Ishikawa (cell line): ENCODE measurements around the gene DAG1.

Experiments
- CEBPB ChIP-seq: IDR thresholded peaks from 2 replicates; pipeline ENCODE4 v1.6.1; 2012
- CREB1 ChIP-seq: IDR thresholded peaks from 2 replicates; pipeline ENCODE4 v1.6.1; 2012; ENCODE audit warnings: low read depth
- EGR1 ChIP-seq: IDR thresholded peaks from 2 replicates; pipeline ENCODE4 v1.6.1; 2012
- EP300 ChIP-seq: IDR thresholded peaks from 2 replicates; pipeline ENCODE4 v1.6.1; 2012; ENCODE audit warnings: borderline replicate concordance
- FOXM1 ChIP-seq: IDR thresholded peaks from 2 replicates; pipeline ENCODE4 v1.6.1; 2012; ENCODE audit warnings: low read depth, borderline replicate concordance
- NFIC ChIP-seq: IDR thresholded peaks from 2 replicates; pipeline ENCODE4 v1.6.1; 2012
- RAD21 ChIP-seq: IDR thresholded peaks from 2 replicates; pipeline ENCODE4 v1.6.1; 2012; ENCODE audit warnings: low read depth
- TAF1 ChIP-seq: IDR thresholded peaks from 2 replicates; pipeline ENCODE4 v1.6.1; 2012; ENCODE audit warnings: low read depth, mild to moderate bottlenecking
- TCF12 ChIP-seq: IDR thresholded peaks from 2 replicates; pipeline ENCODE4 v1.6.1; 2012; ENCODE audit warnings: low read depth
- TEAD4 ChIP-seq: IDR thresholded peaks from 2 replicates; pipeline ENCODE4 v1.6.1; 2012
- YY1 ChIP-seq: IDR thresholded peaks from 2 replicates; pipeline ENCODE4 v1.6.1; 2012; ENCODE audit warnings: low read depth
- ZBTB7A ChIP-seq: IDR thresholded peaks from 2 replicates; pipeline ENCODE4 v1.6.1; 2012; ENCODE audit warnings: low read depth
- TF ChIP-seq, protein P1 (sequence below): IDR thresholded peaks from 2 replicates; pipeline ENCODE4 v1.6.1; 2012; ENCODE audit warnings: low read depth, mild to moderate bottlenecking
- TF ChIP-seq, protein P2 (sequence below): IDR thresholded peaks from 2 replicates; pipeline ENCODE4 v1.6.1; 2012
- TF ChIP-seq, protein P3 (sequence below): IDR thresholded peaks from 2 replicates; pipeline ENCODE4 v1.6.1; 2012

Gene DAG1

DNA sequence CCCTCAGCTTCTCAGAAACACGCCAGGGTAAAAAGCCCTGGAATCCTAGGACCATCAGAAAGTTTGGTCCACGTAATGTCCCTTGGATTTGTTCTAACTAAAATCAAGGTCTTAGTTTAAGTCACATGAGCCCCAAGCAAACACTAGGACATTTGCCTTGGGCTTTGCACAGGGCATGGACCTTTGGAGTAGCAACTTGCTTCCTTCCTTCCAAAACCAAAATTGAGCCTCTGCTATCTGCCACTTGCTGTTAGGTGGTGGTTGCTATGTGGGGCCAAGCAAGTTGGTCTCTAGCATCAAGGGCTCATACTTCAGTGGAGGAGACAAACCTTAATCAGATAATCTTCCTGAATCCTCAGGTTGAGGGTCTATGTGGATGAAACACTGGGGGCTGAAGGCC, 4.0 kb upstream of the DAG1 start:
- TF ChIP-seq FOXM1 = no peak
- no peak for TF ChIP-seq CREB1
- TF ChIP-seq, protein P1, sequence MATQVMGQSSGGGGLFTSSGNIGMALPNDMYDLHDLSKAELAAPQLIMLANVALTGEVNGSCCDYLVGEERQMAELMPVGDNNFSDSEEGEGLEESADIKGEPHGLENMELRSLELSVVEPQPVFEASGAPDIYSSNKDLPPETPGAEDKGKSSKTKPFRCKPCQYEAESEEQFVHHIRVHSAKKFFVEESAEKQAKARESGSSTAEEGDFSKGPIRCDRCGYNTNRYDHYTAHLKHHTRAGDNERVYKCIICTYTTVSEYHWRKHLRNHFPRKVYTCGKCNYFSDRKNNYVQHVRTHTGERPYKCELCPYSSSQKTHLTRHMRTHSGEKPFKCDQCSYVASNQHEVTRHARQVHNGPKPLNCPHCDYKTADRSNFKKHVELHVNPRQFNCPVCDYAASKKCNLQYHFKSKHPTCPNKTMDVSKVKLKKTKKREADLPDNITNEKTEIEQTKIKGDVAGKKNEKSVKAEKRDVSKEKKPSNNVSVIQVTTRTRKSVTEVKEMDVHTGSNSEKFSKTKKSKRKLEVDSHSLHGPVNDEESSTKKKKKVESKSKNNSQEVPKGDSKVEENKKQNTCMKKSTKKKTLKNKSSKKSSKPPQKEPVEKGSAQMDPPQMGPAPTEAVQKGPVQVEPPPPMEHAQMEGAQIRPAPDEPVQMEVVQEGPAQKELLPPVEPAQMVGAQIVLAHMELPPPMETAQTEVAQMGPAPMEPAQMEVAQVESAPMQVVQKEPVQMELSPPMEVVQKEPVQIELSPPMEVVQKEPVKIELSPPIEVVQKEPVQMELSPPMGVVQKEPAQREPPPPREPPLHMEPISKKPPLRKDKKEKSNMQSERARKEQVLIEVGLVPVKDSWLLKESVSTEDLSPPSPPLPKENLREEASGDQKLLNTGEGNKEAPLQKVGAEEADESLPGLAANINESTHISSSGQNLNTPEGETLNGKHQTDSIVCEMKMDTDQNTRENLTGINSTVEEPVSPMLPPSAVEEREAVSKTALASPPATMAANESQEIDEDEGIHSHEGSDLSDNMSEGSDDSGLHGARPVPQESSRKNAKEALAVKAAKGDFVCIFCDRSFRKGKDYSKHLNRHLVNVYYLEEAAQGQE = no peak
- TF ChIP-seq EGR1 = no peak
- TF ChIP-seq TEAD4 = no peak
- TF ChIP-seq, protein P2, sequence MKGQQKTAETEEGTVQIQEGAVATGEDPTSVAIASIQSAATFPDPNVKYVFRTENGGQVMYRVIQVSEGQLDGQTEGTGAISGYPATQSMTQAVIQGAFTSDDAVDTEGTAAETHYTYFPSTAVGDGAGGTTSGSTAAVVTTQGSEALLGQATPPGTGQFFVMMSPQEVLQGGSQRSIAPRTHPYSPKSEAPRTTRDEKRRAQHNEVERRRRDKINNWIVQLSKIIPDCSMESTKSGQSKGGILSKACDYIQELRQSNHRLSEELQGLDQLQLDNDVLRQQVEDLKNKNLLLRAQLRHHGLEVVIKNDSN = no peak
- no peak for TF ChIP-seq RAD21
- TF ChIP-seq YY1 = no peak
- no peak for TF ChIP-seq CEBPB
- TF ChIP-seq EP300 = no peak
- TF ChIP-seq, protein P3, sequence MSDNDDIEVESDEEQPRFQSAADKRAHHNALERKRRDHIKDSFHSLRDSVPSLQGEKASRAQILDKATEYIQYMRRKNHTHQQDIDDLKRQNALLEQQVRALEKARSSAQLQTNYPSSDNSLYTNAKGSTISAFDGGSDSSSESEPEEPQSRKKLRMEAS = no peak
- no peak for TF ChIP-seq TCF12
- TF ChIP-seq ZBTB7A = no peak
- TF ChIP-seq NFIC = no peak
- TF ChIP-seq TAF1 = no peak

DNA sequence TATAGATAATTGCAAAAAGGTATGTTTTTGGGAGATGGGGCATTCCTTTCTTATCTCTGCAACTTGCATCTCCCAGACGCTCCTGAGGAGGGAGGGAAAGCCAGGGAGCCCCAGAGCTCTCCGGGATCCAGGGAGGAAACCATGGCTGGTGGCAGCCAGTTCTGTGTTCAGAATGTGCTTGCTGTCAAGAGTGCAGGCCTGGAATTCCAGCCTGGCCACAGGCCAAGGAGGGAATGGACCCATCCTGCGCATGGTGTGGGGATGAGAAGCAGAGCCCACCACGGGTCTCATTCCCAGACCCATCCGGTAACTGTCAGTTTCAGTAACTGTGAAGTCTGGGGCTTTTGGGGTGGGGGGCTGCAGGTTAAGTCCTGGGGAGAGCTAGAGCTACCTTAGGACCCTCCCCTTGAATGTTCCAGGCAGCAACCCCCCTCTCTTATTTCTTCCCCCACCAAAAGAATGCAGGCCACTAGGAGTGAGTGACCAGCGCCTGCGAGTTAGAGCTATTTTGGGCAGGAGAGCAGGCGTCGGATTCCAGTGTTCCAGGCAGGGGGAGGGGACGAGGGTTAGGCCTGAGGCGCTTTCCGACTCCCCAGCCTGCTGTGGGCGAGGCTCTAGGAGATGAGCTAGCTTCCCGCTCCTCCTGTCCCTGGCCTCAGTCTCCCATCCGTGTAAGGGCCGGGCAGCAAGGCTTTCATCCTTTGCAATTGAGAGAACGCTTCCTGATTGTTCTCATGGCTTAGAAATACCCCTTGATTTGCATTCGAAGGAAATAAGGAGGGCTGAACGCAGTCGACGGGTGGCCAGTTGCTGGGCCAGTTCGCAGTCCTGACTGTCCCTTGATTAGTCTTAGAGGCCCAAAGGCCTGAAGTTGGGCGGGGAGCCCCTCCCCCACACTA, 781 bp upstream of the DAG1 start:
- TF ChIP-seq, protein P1 = no peak
- no peak for TF ChIP-seq ZBTB7A
- no peak for TF ChIP-seq FOXM1
- TF ChIP-seq TEAD4 = peak; percentile 51
- no peak for TF ChIP-seq RAD21
- TF ChIP-seq, protein P3 = peak; percentile 41
- TF ChIP-seq NFIC = peak; percentile 51; the same call in 1 of the 2 replicates
- TF ChIP-seq YY1 = no peak

DNA sequence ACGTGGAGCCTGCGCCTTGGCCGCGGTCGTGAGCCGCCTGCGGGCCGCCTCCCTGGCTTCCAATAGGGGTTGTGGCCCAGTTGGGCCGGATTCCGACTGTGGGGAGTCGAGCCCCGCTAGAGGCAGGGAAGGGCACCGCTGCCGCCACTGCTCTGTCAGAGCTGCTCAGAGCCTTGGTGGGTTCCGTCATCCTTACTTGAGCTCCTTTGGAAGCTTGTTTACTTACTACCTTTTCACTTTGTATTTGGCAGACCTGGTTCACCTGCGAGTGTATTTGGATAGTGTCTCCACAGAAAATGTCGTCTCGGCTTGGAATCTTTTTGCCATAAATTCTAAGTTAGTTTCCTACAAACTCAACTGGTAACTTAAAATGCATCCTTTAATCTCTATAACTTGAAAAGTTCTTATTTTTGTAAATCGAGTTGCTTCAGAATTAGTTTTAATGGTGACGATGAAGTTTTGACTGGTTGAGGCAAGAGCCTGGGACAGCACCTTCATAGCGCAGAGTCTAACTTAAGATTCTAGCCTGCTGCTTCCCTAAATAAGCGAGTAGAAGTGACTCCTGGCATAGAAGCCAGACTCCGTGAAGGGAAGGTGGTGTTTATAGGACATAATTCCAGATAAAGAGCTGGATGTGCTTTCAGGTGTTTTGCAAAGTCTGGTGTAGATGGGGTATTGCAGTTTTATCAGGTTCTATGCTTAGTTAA, 800 bp downstream of the DAG1 start:
- TF ChIP-seq, protein P1 = no peak
- TF ChIP-seq EP300 (no peak), CEBPB (no peak), ZBTB7A (no peak), CREB1 (no peak), YY1 (no peak), TEAD4 (no peak), EGR1 (no peak), RAD21 (no peak), TAF1 (no peak), FOXM1 (no peak), NFIC (no peak; the same call in 1 of the 2 replicates)
- TF ChIP-seq, protein P3 = no peak

DNA sequence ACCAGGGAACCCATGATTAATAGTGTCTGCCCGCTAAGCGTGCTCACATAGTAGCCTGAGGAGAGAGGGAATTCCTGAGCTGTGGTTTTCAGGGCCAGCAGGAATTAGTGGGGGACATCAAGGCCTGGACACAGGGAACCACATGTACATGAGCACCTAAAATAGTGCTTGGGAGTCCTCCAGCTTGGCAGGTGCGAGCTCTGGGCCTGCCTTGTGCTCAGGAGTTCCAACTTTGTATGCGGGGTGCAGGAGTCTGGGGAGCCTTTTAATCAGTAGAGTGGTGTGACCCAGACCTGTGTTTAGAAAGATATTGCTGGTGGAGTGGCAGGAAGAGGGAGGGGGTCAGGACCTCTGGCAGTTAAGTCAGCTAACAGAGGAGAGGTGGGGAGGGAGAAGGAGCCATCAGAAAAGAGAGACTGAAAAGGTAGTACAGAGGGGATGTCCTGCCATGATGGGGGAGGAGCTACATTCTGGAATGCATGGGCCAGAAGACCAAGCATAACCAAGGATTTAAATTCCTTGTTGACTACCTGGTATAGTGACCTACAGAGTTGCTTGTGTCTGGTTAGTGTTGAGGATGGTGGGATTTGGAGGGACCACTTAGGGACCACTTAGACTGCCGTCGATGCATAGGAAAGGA, 1.9 kb downstream of the DAG1 start:
- TF ChIP-seq EP300 = no peak
- no peak for TF ChIP-seq YY1
- TF ChIP-seq NFIC = no peak
